Measurements from ENCODE around the gene GYS2. TPM values are rescaled to one million over a fixed set of nuclear protein-coding genes. Genes with fewer than 3 reads are reported as not detected.
"Not testable (repeated sequence)": the region's sequence is repeated elsewhere in the genome, so short reads cannot be mapped to it uniquely, and the experiment has no call there.

GYS2 gene
- total RNA-seq, 2 donors from 2014 or later = not detected

DNA sequence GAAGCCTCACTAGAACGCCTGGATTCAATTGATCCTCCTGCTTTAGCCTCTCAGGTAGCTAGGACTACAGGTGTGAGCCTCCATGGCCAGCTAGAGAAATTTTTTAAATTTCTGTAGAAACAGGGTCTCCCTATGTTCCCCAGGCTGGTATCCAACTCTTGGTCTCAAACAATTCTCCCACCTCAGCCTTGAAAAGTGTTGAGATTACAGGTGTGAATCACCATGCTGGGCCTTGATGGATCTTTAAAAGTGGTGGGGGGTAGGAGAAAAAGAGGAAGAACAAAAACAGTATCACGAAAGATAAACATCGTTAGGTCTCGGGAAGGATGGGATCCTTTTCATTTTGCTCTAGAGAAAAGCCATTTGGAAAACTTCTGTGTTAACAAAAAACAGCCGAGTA, 4.5 kb downstream of the GYS2 start:
- Histone ChIP-seq H3K4me1 (no peaks in the 10 kb centered on the region), H3K4me3 (no peak overlapping the region), H3K27ac (no peak overlapping the region), H3K27me3 (no peaks in the 10 kb centered on the region), H3K36me3 (no peaks in the 10 kb centered on the region), H3K9me3 (no peaks in the 10 kb centered on the region)
- no peak for DNase-seq (ENCODE audit: low spot score)
- TF ChIP-seq, protein P1, sequence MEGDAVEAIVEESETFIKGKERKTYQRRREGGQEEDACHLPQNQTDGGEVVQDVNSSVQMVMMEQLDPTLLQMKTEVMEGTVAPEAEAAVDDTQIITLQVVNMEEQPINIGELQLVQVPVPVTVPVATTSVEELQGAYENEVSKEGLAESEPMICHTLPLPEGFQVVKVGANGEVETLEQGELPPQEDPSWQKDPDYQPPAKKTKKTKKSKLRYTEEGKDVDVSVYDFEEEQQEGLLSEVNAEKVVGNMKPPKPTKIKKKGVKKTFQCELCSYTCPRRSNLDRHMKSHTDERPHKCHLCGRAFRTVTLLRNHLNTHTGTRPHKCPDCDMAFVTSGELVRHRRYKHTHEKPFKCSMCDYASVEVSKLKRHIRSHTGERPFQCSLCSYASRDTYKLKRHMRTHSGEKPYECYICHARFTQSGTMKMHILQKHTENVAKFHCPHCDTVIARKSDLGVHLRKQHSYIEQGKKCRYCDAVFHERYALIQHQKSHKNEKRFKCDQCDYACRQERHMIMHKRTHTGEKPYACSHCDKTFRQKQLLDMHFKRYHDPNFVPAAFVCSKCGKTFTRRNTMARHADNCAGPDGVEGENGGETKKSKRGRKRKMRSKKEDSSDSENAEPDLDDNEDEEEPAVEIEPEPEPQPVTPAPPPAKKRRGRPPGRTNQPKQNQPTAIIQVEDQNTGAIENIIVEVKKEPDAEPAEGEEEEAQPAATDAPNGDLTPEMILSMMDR (IDR thresholded peaks at IDR 0.05) = no peak

DNA sequence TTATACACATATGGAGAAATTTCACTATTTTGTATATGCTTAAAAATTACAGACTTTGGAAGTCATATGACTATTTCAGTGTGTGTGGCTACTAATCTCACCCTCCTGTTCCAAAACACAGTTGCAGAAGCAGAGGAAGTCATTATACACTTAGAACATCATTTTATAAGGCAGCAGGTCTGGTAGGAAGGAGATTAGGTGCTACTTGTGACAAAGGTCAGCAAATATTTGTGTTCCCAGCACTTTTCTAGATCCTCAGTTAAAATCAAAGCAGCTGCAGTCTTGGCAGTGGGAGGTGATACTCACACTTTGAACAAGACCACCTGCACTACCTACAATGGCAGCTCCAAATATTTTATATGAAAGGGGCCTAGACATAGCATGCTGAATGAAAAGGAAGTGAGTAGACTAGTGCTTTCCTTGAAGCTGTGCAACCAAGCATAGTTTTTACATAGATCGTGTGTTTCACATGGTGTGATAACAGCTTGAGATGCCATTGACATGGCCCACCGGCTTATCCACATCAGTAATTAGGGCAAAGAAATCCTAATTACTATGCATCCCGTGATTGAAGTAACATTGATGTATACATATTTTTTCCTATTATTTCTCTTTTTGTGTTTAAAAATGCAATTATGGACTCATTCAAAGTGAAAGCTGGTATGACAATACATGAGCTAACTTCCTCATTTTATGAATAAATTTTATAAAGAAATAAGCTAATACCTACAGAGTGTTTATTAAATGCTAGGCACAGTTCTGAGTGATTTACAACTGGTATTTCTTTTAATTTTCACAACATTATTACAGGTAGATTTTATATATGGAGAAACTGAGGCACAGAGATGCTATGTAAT, 5.3 kb downstream of the GYS2 start:
- DNase-seq (ENCODE audit: low spot score) = no peak
- no peaks in the 10 kb centered on the region for H3K9me3 ChIP-seq
- TF ChIP-seq, protein P1 (IDR thresholded peaks at IDR 0.05) = no peak
- no peak overlapping the region for H3K4me3 ChIP-seq
- no peak overlapping the region for H3K27ac ChIP-seq
- H3K27me3 ChIP-seq = no peaks in the 10 kb centered on the region
- no peaks in the 10 kb centered on the region for H3K4me1 ChIP-seq
- no peaks in the 10 kb centered on the region for H3K36me3 ChIP-seq

DNA sequence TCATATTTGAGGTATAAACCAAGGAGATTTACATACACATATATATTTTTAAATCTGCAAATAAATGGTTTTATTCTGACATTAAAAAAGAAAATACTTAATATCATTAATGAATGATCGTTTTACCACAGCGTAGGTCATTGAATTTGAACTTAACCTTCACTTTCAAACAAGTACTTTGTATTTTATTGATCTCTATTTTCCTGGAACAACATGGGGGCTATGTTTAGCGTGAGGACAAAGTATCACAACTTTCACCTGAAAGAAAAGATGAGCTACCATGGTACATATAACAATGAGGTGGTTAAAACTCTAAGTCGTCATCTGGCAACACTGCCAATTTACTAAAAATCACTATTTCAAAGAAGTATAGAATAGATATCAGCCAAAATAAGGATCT, 6.0 kb downstream of the GYS2 start:
- H3K9me3 ChIP-seq = no peaks in the 10 kb centered on the region
- no peaks in the 10 kb centered on the region for H3K27me3 ChIP-seq
- H3K36me3 ChIP-seq = no peaks in the 10 kb centered on the region
- no peak overlapping the region for H3K4me3 ChIP-seq
- H3K4me1 ChIP-seq = no peaks in the 10 kb centered on the region
- no peak for DNase-seq (ENCODE audit: low spot score)
- H3K27ac ChIP-seq = no peak overlapping the region
- TF ChIP-seq, protein P1 (IDR thresholded peaks at IDR 0.05) = no peak

DNA sequence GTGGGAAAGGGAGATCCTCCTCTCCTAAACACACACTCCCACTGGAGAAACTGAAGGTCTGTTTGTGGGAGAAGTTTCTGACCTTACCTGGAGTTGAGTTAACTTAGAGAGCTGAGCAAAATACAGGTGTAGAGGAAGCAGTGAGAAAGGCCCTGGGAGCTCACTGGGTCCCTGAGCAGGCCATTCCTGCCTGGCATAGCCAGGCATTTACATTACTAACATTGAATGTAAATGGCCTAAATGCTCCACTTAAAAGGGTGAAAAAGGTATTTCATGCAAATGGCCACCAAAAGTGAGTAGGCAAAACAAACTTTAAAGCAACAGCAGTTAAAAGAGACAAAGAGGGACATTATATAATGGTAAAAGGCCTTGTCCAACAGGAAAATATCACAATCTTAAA, 9.3 kb downstream of the GYS2 start:
- not testable (repeated sequence) for H3K4me1 ChIP-seq; H3K36me3 ChIP-seq; DNase-seq (ENCODE audit: low spot score); H3K27me3 ChIP-seq; H3K27ac ChIP-seq; H3K4me3 ChIP-seq
- H3K9me3 ChIP-seq = peaks cover 0 to 19% of the 10 kb centered on the region in 2 donors

DNA sequence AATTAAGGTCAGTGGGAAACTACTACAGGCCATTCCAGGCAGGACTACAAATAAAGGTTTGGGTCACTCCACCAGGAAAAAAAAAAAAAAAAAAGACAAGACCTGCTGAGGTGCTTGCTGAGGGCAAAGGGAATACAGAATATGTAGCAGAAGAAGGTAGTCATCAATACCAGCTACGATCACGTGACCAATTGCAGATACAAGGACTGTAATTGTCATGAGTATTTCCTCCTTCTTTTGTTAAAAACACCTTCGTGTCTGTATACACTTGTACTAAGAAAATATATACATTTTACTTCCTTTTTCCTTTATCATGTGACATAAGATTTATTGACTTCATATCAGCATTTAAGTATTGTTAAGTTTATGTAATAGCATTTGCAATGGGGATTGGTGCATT, 19.2 kb downstream of the GYS2 start:
- Histone ChIP-seq H3K27me3 (no peaks in the 10 kb centered on the region), H3K4me1 (no peaks in the 10 kb centered on the region), H3K9me3 (no peaks in the 10 kb centered on the region), H3K4me3 (no peak overlapping the region), H3K36me3 (no peaks in the 10 kb centered on the region), H3K27ac (no peak overlapping the region)
- no peak for DNase-seq (ENCODE audit: low spot score)
- TF ChIP-seq, protein P1 (IDR thresholded peaks at IDR 0.05) = no peak

DNA sequence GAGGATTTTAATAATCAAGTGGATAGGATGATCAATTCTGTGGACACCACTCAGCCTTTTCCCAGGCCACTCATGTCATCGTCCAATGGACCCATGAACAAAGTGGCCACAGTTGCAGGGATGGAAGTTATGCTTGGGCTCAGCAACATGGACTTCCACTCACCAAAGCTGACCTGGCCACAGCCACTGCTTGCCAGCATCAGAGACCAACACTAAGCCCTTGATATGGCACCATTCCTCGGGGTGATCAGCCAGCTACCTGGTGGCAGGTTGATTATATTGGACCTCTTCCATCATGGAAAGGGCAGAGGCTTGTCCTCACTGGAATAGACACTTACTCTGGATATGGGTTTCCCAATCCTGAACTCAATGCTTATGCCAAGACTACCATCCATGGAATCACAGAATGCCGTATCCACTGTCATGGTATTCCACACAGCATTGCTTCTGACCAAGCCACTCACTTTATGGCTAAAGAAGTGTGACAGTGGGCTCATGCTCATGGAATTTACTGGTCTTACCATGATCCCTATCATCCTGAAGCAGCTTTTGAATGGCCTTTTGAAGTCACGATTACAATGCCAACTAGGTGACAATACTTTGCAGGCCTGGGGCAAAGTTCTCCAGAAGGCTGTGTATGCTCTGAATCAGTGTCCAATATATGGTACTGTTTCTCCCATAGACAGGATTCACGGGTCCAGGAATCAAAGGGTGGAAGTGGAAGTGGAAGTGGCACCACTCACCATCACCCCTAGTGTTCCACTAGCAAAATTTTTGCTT, 20.1 kb downstream of the GYS2 start:
- not testable (repeated sequence) for H3K27ac ChIP-seq; H3K27me3 ChIP-seq; H3K4me1 ChIP-seq; DNase-seq (ENCODE audit: low spot score); H3K9me3 ChIP-seq; H3K4me3 ChIP-seq; H3K36me3 ChIP-seq

Measured in right atrium auricular region (tissue), 2 donors.